GM10248 (cell line): Measurements from ENCODE around the gene DNAJA3.

Source experiments
- CTCF ChIA-PET: fragments of 300-600 bp; sonication (Branson Sonifier 250); formaldehyde crosslinking; extraction: SDS; loops from one replicate; lab custom pipeline; 2021; ENCODE audit warnings: antibody characterized with exemption; lab: Yijun Ruan, JAX
- POLR2A ChIA-PET: fragments of 350-650 bp; sonication (Branson Sonifier 250); formaldehyde crosslinking; extraction: SDS; loops from one replicate; lab custom pipeline; 2020; ENCODE audit warnings: antibody characterized with exemption; lab: Yijun Ruan, JAX
- DNase-seq: peaks from one replicate; pipeline ENCODE4 v3.0.0; 2012; ENCODE audit errors: extremely low spot score
- TF ChIP-seq, protein P1 (sequence below): IDR thresholded peaks from 2 replicates; pipeline ENCODE4 v1.5.1; 2012; ENCODE audit warnings: mild to moderate bottlenecking, low read depth; ENCODE audit errors: extremely low read depth, missing control alignments, control extremely low read depth

DNAJA3 gene

DNA sequence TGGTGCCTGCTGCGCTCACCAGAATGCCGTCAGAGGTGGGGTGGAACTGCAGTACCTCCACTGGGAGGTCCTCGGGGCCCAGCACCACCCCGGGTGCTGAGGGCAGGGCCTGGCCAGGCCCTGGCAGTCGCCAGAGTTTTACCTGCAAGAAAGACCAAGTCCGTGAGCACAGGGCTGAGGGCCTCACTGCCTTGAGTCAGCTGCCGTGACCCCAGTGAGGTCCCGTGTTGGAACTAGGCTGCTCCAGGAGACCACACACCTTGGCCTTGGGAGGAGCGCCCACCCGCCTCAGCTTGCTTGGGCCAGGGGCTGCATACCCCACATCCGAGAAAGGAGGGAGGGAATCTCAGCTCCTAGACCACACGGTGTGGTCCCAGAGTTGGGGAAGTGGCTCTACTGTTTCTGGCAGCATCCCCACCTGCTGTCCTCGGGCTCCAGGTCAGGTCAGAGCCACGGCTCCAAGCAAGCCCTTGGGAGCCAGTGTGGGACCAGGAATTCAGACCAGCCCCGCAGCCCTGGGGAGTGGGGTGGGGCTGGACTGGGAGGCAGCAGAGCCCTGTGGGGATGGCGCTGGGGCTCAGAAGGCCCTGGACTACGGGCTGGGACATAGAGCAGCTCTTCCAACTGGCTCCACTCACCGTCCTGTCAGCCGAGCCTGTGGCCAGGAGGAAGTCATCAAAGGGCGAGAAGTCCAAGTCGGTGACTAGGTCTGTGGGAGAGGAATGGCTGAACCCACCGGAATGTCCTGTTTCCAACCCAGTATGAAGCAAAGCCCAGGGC is 17.9 kb upstream of the DNAJA3 start:
- no peak for DNase-seq
- POLR2A ChIA-PET, result no interaction called here
- CTCF ChIA-PET, result no interaction called here
- TF ChIP-seq, protein P1, sequence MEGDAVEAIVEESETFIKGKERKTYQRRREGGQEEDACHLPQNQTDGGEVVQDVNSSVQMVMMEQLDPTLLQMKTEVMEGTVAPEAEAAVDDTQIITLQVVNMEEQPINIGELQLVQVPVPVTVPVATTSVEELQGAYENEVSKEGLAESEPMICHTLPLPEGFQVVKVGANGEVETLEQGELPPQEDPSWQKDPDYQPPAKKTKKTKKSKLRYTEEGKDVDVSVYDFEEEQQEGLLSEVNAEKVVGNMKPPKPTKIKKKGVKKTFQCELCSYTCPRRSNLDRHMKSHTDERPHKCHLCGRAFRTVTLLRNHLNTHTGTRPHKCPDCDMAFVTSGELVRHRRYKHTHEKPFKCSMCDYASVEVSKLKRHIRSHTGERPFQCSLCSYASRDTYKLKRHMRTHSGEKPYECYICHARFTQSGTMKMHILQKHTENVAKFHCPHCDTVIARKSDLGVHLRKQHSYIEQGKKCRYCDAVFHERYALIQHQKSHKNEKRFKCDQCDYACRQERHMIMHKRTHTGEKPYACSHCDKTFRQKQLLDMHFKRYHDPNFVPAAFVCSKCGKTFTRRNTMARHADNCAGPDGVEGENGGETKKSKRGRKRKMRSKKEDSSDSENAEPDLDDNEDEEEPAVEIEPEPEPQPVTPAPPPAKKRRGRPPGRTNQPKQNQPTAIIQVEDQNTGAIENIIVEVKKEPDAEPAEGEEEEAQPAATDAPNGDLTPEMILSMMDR, result no peak

DNA sequence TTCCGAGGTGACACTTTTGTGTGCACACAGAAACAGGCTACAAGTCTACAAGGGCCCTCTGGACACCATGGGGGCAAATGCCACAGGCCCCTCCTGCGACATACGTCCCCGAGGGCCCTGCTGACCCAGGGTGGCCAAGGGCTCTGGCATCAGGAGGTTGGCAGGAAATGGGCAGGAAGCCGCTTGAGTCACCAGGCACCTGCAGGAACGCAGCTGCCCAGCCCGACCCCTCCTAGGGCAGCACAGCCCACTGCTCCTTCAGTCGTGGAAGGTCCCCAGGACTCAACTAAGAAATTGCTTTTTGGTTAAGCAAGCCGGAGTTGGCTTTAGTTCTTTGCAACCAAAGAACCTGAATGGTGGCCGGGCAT is 17.4 kb upstream of the DNAJA3 start:
- POLR2A ChIA-PET, result no interaction called here

DNA sequence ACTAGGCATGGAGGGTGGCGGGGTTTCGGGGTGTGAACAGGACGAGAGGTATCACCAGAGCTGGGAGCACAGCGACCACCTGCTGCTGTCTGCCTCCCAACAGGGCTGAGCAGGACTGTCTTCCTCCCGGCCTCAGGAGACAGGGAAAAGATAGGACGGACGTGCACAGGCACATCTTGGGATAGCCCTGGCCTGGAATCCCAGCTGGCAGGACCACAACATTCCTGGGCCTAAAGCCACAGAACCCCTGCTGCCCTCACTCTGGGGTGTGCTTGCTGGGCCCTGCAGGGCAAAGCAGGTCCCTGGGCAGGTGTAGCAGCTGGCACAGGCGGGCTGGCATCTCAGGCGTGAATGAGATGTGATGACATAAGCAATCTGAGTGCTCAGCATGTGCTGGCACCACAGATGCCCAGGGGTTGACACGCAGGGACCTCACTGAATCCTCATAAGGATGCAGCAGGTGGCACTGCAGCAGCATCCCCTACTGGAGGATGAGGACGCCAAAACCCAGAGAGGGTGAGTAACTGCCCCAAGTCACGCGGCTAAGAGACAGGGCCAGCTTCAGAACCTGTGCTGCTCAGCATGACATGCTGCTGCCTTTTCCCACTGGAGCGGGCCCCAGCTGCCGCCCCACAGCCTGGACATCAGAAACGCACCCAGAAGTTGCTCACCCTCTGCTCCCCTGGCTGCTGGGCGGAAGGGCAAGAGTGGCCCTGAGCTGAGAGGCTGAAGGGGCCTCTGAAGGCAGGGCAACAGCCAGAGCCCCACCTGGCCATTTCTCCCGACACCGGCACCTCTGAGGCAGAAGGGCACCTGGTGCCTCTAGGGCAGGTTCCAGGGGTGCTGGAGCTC is 16.4 kb upstream of the DNAJA3 start:
- no peak for DNase-seq
- ChIA-PET CTCF (interaction anchor here (0.8 to 1.1 kb wide), 3 partner anchors 8 to 155 kb away, joined by 3 read pairs; no protein-coding TSS in a partner anchor), POLR2A (no interaction called here)
- TF ChIP-seq, protein P1, result peak; percentile 12

More for the DNA sequence above, 17.4 kb upstream of the DNAJA3 start:
- TF ChIP-seq, protein P1, result no peak
- no peak for DNase-seq
- CTCF ChIA-PET, result no interaction called here

DNA sequence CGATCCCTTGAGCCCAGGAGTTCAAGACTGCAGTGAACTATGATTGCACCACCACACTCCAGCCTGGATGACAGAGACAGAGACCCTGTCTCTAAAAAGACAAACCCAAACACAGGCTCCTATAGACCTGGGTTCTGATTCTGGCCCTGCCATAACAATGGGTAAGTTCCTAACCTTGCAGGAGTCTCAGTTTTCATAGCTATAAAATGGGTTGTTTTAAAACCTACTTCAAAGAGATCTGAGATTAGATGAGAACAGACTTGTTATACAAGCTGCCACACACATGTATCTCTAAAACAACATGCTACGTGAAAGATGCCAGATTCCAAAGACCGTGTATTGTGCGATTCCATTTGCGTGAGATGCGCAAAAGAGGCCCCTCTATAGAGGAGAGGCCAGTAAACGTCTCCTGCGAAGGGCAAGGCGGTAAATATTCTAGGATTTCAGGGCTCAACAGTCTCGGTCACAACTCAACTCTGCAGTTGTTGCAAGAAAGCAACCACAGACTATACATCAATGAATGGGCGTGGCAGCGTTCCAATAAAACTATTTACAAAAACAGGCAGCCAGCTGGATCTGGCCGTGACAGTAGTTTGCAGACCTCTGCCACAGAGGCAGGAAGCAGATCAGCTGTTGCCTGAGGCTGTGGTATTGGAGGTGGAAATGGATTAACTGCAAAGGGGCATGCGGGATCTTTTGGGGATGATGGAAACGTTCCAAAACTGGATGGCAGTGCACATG is 15.2 kb upstream of the DNAJA3 start:
- ChIA-PET POLR2A (no interaction called here), CTCF (interaction anchor here (0.8 to 2.9 kb wide), 6 partner anchors 8 to 156 kb away, joined by 3 to 17 read pairs (median 3); no protein-coding TSS in a partner anchor)
- no peak for DNase-seq
- TF ChIP-seq, protein P1, result no peak

DNA sequence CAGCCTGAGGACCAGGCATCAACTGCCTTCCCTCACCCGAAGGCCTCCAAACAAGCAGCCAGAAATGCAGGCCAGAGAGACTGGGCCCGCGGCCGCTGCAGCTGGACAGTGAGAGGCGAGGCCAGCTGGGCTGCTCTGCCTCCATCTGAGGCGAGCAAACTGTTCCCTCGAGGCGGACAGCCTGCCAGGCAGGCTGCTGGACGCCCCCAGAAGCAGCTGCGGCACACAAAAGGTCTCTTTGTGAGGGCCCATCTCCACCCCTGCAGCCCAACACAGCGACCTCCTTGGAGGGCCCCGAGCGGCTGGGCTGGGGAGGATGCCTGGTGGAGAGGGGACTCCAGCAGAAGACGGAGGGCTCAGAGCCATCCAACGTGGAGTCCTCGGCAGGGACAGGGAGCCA is 14.0 kb upstream of the DNAJA3 start:
- POLR2A ChIA-PET, result no interaction called here
- DNase-seq, result no peak
- TF ChIP-seq, protein P1, result no peak
- CTCF ChIA-PET, result interaction anchor here (1.2 to 2.9 kb wide), 4 partner anchors 8 to 54 kb away, joined by 3 to 17 read pairs (median 6); no protein-coding TSS in a partner anchor

DNA sequence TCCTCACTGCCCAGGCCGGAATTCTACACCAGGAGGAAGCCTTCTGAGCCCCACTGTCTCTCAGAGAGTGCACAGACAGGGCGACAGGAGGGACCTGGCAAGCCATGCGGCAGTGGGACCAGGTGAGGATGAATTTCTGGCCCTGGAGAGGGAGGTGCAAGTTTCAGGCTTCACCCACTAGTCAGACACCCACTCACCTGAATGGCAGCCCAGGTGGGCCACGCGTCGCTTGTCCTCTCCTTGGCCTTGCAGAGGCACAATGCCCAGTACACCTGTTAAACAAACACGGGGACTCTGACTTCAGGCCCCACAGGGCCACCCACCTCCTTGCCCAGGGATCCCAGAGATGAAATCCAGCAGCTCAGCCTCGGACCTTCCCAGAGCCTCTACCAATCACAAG is 13.5 kb upstream of the DNAJA3 start:
- TF ChIP-seq, protein P1, result no peak
- ChIA-PET POLR2A (no interaction called here), CTCF (interaction anchor here (1.8 to 2.9 kb wide), 3 partner anchors 8 to 14 kb away, joined by 5 to 17 read pairs (median 6); no protein-coding TSS in a partner anchor)
- DNase-seq, result no peak
